ENCODE results near the gene UMAD1. TPM values are rescaled to one million over a fixed set of nuclear protein-coding genes. Genes with fewer than 3 reads are reported as not detected.

Gene UMAD1
- polyA plus RNA-seq, 1 of the 3 experiments (the other 2 are of a cell fraction), result 13.9 TPM

- no peak for TF ChIP-seq POLR2AphosphoS5 (IDR thresholded peaks at IDR 0.05; ENCODE audit: low read depth, low read length)
- TF ChIP-seq CHD2 (IDR thresholded peaks at IDR 0.05; ENCODE audit: low read length, partially characterized antibody), result no peak
- TF ChIP-seq GABPA (IDR thresholded peaks at IDR 0.05; ENCODE audit: low read depth), result no peak
These were observed 718 bp upstream of the UMAD1 start (continued) for GRCh38 chr7:7639847-7640220.

- H3K4me1 ChIP-seq (ENCODE audit: control insufficient read depth in 1 of 2, insufficient read depth in 2 of 2, low read depth in 1 of 2, low read length in 1 of 2), result peaks cover 0 to 21% of the 10 kb centered on the region in 2 experiments; a peak in 2 of 4 replicates
- peak overlapping the region; percentile 68 for H3K9ac ChIP-seq
- H3K9me2 ChIP-seq, result no peaks in the 10 kb centered on the region
- H3K27ac ChIP-seq (ENCODE audit: low read depth in 2 of 2, low read length in 1 of 2), result peak overlapping the region; percentile 80 to 96
- H3K79me2 ChIP-seq (ENCODE audit: insufficient read depth), result peaks cover 41% of the 10 kb centered on the region
- TF ChIP-seq CHD2 (IDR thresholded peaks at IDR 0.05; ENCODE audit: low read length, partially characterized antibody) (no peak), RAD21 (IDR thresholded peaks at IDR 0.05; ENCODE audit: low read length) (peak; percentile 34; the same call in 1 of the 2 replicates), SIN3A (IDR thresholded peaks at IDR 0.05; ENCODE audit: borderline replicate concordance, low read depth, low read length) (no peak), CTCF (IDR thresholded peaks at IDR 0.05) (peak; percentile 16; the same call in 1 of the 2 replicates), NRF1 (IDR thresholded peaks at IDR 0.05; ENCODE audit: low read depth, low read length) (no peak), GABPA (IDR thresholded peaks at IDR 0.05; ENCODE audit: low read depth) (no peak), NFIC (IDR thresholded peaks at IDR 0.05; ENCODE audit: borderline replicate concordance) (no peak), YY1 (IDR thresholded peaks at IDR 0.05; ENCODE audit: low read depth) (no peak), IRF3 (IDR thresholded peaks at IDR 0.05; ENCODE audit: low read depth, low read length) (no peak)
- H3K27me3 ChIP-seq (ENCODE audit: insufficient read depth), result no peaks in the 10 kb centered on the region
- H3F3A ChIP-seq (replicated peaks; ENCODE audit: insufficient read depth), result no peaks in the 10 kb centered on the region
- H2AFZ ChIP-seq (ENCODE audit: low read depth), result peak overlapping the region; percentile 91
- peak overlapping the region; percentile 81 for H3K4me2 ChIP-seq
- DNase-seq, result peak; percentile 46
- ChIA-PET POLR2A (interaction anchor here (0.6 to 2.7 kb wide), 13 partner anchors 9 to 655 kb away, joined by 3 to 25 read pairs (median 6); partner anchors contain the start of gene GLCCI1), CTCF (interaction anchor here (0.8 to 4.3 kb wide), 14 partner anchors 14 to 655 kb away, joined by 3 to 23 read pairs (median 4); no protein-coding TSS in a partner anchor)
- peak overlapping the region; percentile 79 to 85 for H3K4me3 ChIP-seq (ENCODE audit: low read depth in 2 of 2, low read length in 1 of 2)
- H3K36me3 ChIP-seq (replicated peaks in 1 of 2; ENCODE audit: control insufficient read depth in 1 of 2, insufficient read depth in 2 of 2, low read length in 1 of 2), result peaks cover 11 to 12% of the 10 kb centered on the region in 2 experiments
- no peaks in the 10 kb centered on the region for H4K20me1 ChIP-seq (ENCODE audit: insufficient read depth)
- H3K9me3 ChIP-seq, result no peaks in the 10 kb centered on the region
- WGBS (ENCODE audit: low lambda C conversion rate), result 4% methylated on average over 22 of the region's 22 CpGs
These were observed 644 bp downstream of the UMAD1 start for GRCh38 chr7:7641129-7641663.

- peak overlapping the region; percentile 81 for H3K4me2 ChIP-seq
- peak overlapping the region; percentile 91 for H2AFZ ChIP-seq (ENCODE audit: low read depth)
- 81% methylated on average over 6 of the region's 6 CpGs for WGBS (ENCODE audit: low lambda C conversion rate)
- POLR2A ChIA-PET, result interaction anchor here (0.6 to 1.6 kb wide), 4 partner anchors 39 to 649 kb away, joined by 3 to 6 read pairs (median 3); partner anchors contain the start of gene C1GALT1
- peak overlapping the region; percentile 68; the same call in 1 of the 2 replicates for H3K9ac ChIP-seq
- H3K4me1 ChIP-seq (ENCODE audit: control insufficient read depth in 1 of 2, insufficient read depth in 2 of 2, low read depth in 1 of 2, low read length in 1 of 2), result peaks cover 0 to 21% of the 10 kb centered on the region in 2 experiments; a peak in 2 of 4 replicates
- DNase-seq, result no peak
- peaks cover 3 to 8% of the 10 kb centered on the region in 2 experiments for H3K36me3 ChIP-seq (replicated peaks in 1 of 2; ENCODE audit: control insufficient read depth in 1 of 2, insufficient read depth in 2 of 2, low read length in 1 of 2)
- H3K27me3 ChIP-seq (ENCODE audit: insufficient read depth), result no peaks in the 10 kb centered on the region
- peak overlapping the region in 1 of 2 experiments; percentile 96; a peak in 3 of 4 replicates for H3K27ac ChIP-seq (ENCODE audit: low read depth in 2 of 2, low read length in 1 of 2)
- peak overlapping the region; percentile 79 to 85; a peak in 3 of 4 replicates for H3K4me3 ChIP-seq (ENCODE audit: low read depth in 2 of 2, low read length in 1 of 2)
- CTCF ChIA-PET, result interaction anchor here (0.7 to 4.3 kb wide), 13 partner anchors 10 to 654 kb away, joined by 3 to 23 read pairs (median 4); no protein-coding TSS in a partner anchor
- H3K9me3 ChIP-seq, result no peaks in the 10 kb centered on the region
- H3F3A ChIP-seq (replicated peaks; ENCODE audit: insufficient read depth), result no peaks in the 10 kb centered on the region
- TF ChIP-seq MAX (IDR thresholded peaks at IDR 0.05; ENCODE audit: low read depth) (no peak), ZBTB33 (IDR thresholded peaks at IDR 0.05; ENCODE audit: borderline replicate concordance, low read depth) (no peak), USF1 (IDR thresholded peaks at IDR 0.05; ENCODE audit: borderline replicate concordance, low read depth) (no peak), MXI1 (IDR thresholded peaks at IDR 0.05; ENCODE audit: low read depth, low read length) (no peak), IRF3 (IDR thresholded peaks at IDR 0.05; ENCODE audit: low read depth, low read length) (no peak), POLR2AphosphoS5 (IDR thresholded peaks at IDR 0.05; ENCODE audit: low read depth, low read length) (no peak), SMC3 (IDR thresholded peaks at IDR 0.05; ENCODE audit: low read depth, low read length) (no peak), RCOR1 (IDR thresholded peaks at IDR 0.05; ENCODE audit: low read length) (no peak), NFIC (IDR thresholded peaks at IDR 0.05; ENCODE audit: borderline replicate concordance) (no peak)
- peaks cover 42% of the 10 kb centered on the region for H3K79me2 ChIP-seq (ENCODE audit: insufficient read depth)
- H3K9me2 ChIP-seq, result no peaks in the 10 kb centered on the region
- H4K20me1 ChIP-seq (ENCODE audit: insufficient read depth), result no peaks in the 10 kb centered on the region
These were observed 1.5 kb downstream of the UMAD1 start for GRCh38 chr7:7642081-7642480.
